Ascending aorta (tissue), 2 donors: Measurements from ENCODE around the gene CD207. TPM values are rescaled to one million over a fixed set of nuclear protein-coding genes. Genes with fewer than 3 reads are reported as not detected.

Experiments
- DNase-seq, 2 donors: peaks; one replicate each; pipeline ENCODE4 v3.0.0-alpha.2; 2019; ENCODE audit warnings: low spot score in 2 of 2
- H3K27ac ChIP-seq, 2 donors: fragments of 200-600 bp; sonication (generic); one replicate each; pipeline ENCODE4 v1.5.1; 2016 to 2017; ENCODE audit warnings: mild to moderate bottlenecking in 1 of 2
- H3K27me3 ChIP-seq: fragments of 200-600 bp; sonication (generic); one replicate; pipeline ENCODE4 v1.5.1; 2017
- H3K36me3 ChIP-seq, 2 donors: fragments of 200-600 bp; sonication (generic); one replicate each; pipeline ENCODE4 v1.5.1; 2016
- H3K4me1 ChIP-seq, 2 donors: fragments of 200-600 bp; sonication (generic); one replicate each; pipeline ENCODE4 v1.5.1; 2016 to 2017; ENCODE audit warnings: mild to moderate bottlenecking in 1 of 2
- H3K4me3 ChIP-seq, 2 donors: fragments of 200-600 bp; sonication (generic); one replicate each; pipeline ENCODE4 v1.5.1; 2016 to 2017; ENCODE audit warnings: mild to moderate bottlenecking in 1 of 2
- H3K9me3 ChIP-seq, 2 donors: fragments of 200-600 bp; sonication (generic); one replicate each; pipeline ENCODE4 v1.5.1; 2016
- CTCF ChIP-seq, 3 experiments: fragments of 200-600 bp in 2 of 3; fragments of 450-650 bp in 1 of 3; sonication (generic) in 2 of 3; IDR thresholded peaks; one replicate each; pipeline ENCODE4 v1.5.1; 2016 to 2019; ENCODE audit warnings: antibody characterized with exemption in 3 of 3, mild to moderate bottlenecking in 1 of 3, moderate library complexity in 1 of 3
- intact Hi-C: fragments of 100-400 bp; cut with DNase I; formaldehyde crosslinking; loops from one replicate; pipeline ENCODE4 v1.15.1; 2023
- total RNA-seq: library from RNA; depleted of rRNA; stranded (reverse); fragments of >200 nt; gene quantifications from one replicate; pipeline ENCODE4 v1.1.0, GENCODE V29; 2016

Gene CD207
- total RNA-seq, 1 donor from 2014 or later = not detected

GRCh38 chr2:70851704-70852103 is 16.1 kb upstream of the CD207 start:
- H3K36me3 ChIP-seq = no peaks in the 10 kb centered on the region
- no peaks in the 10 kb centered on the region for H3K4me1 ChIP-seq
- no peaks in the 10 kb centered on the region for H3K27me3 ChIP-seq
- no peak for DNase-seq
- no peak overlapping the region for H3K27ac ChIP-seq
- H3K9me3 ChIP-seq = no peaks in the 10 kb centered on the region
- H3K4me3 ChIP-seq = no peak overlapping the region
- no peak for TF ChIP-seq CTCF (IDR thresholded peaks at IDR 0.05)
- intact Hi-C loops = no loop called here

- H3K27me3 ChIP-seq = no peaks in the 10 kb centered on the region
- TF ChIP-seq CTCF (IDR thresholded peaks at IDR 0.05) = no peak
- no peaks in the 10 kb centered on the region for H3K9me3 ChIP-seq
- DNase-seq = no peak
- H3K27ac ChIP-seq = no peak overlapping the region
- H3K4me1 ChIP-seq = no peaks in the 10 kb centered on the region
- no peak overlapping the region for H3K4me3 ChIP-seq
- intact Hi-C loops = no loop called here
- H3K36me3 ChIP-seq = no peaks in the 10 kb centered on the region
These were observed 15.3 kb upstream of the CD207 start for GRCh38 chr2:70850925-70851324.

GRCh38 chr2:70842401-70842800 is 6.8 kb upstream of the CD207 start:
- Histone ChIP-seq H3K4me3 (no peak overlapping the region), H3K9me3 (no peaks in the 10 kb centered on the region), H3K27me3 (no peaks in the 10 kb centered on the region), H3K4me1 (no peaks in the 10 kb centered on the region), H3K27ac (no peak overlapping the region), H3K36me3 (no peaks in the 10 kb centered on the region)
- no peak for DNase-seq
- intact Hi-C loops = no loop called here
- no peak for TF ChIP-seq CTCF (IDR thresholded peaks at IDR 0.05)

GRCh38 chr2:70837980-70838925 is 2.6 kb upstream of the CD207 start:
- intact Hi-C loops = no loop called here
- Histone ChIP-seq H3K9me3 (no peaks in the 10 kb centered on the region), H3K4me3 (no peak overlapping the region), H3K27ac (no peak overlapping the region), H3K4me1 (no peaks in the 10 kb centered on the region), H3K36me3 (no peaks in the 10 kb centered on the region), H3K27me3 (no peaks in the 10 kb centered on the region)
- no peak for TF ChIP-seq CTCF (IDR thresholded peaks at IDR 0.05)
- DNase-seq = no peak

GRCh38 chr2:70834881-70835280 is 735 bp downstream of the CD207 start:
- intact Hi-C loops = no loop called here
- no peak for TF ChIP-seq CTCF (IDR thresholded peaks at IDR 0.05)

More at GRCh38 chr2:70834881-70835280, 735 bp downstream of the CD207 start:
- H3K27me3 ChIP-seq = no peaks in the 10 kb centered on the region
- no peaks in the 10 kb centered on the region for H3K9me3 ChIP-seq
- H3K27ac ChIP-seq = no peak overlapping the region
- no peaks in the 10 kb centered on the region for H3K4me1 ChIP-seq
- H3K36me3 ChIP-seq = no peaks in the 10 kb centered on the region
- no peak for DNase-seq
- H3K4me3 ChIP-seq = no peak overlapping the region
